Upper lobe of right lung (tissue), 1 donor: ENCODE results near the gene WWP2. TPM values are rescaled to one million over a fixed set of nuclear protein-coding genes. Genes with fewer than 3 reads are reported as not detected.
"Not testable (repeated sequence)": the region's sequence is repeated elsewhere in the genome, so short reads cannot be mapped to it uniquely, and the experiment has no call there.

Source experiments
- ATAC-seq: fragments of 200-7000 bp; cut with Tn5 transposase; one replicate; pipeline ENCODE4 v1.9.1; 2020; ENCODE audit warnings: mild to moderate bottlenecking, moderate library complexity
- DNase-seq: peaks from one replicate; pipeline ENCODE4 v3.0.0-alpha.2; 2020
- H3K27ac ChIP-seq: fragments of 200-600 bp; one replicate; pipeline ENCODE4 v1.8.0; 2022
- H3K27me3 ChIP-seq: fragments of 200-600 bp; one replicate; pipeline ENCODE4 v1.8.0; 2022; ENCODE audit warnings: mild to moderate bottlenecking
- H3K36me3 ChIP-seq: fragments of 200-600 bp; one replicate; pipeline ENCODE4 v1.8.0; 2022
- H3K4me1 ChIP-seq: fragments of 200-600 bp; one replicate; pipeline ENCODE4 v1.8.0; 2022
- H3K4me3 ChIP-seq: fragments of 200-600 bp; one replicate; pipeline ENCODE4 v1.8.0; 2022; ENCODE audit warnings: mild to moderate bottlenecking
- H3K9me3 ChIP-seq: fragments of 200-600 bp; one replicate; pipeline ENCODE4 v1.8.0; 2022
- intact Hi-C: fragments of 100-400 bp; cut with DNase I; formaldehyde crosslinking; loops from one replicate; pipeline ENCODE4 v1.11.0; 2022
- total RNA-seq: library from RNA; stranded (reverse); fragmentation: NEBNext Ultra II Directional; extraction: Animal tissue kit (Norgen Biotek cat#: 25700); gene quantifications from one replicate; pipeline ENCODE4 v1.2.1, GENCODE V29; 2021
- TF ChIP-seq, protein P1 (sequence below): fragments of 200-600 bp; IDR thresholded peaks from one replicate; pipeline ENCODE4 v1.8.0; 2022; ENCODE audit warnings: antibody characterized with exemption
- donor health status: DM: no; HTN: yes; CAD: no; lungs with severe emphysema.

Gene WWP2
- total RNA-seq, 1 donor from 2014 or later = 71.9 TPM

DNA sequence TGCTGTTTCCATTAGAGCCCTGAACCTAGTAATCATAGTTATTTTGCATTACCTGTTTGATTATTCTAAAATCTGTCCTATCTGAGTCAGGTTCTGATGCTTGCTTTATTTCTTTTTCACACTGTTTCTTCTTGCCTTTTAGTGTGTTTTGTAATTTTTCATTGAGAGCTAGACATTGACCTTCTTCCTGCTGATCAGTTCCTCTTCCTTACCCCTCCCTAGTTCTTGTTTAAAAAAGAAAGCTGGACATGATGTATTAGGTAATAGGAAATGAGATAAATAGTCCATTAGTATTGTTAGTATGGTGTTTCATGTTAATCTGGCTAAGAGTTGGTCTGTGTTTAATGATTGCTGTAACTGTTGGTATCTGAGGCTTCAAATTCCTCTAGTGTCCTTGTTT, 13.4 kb downstream of the WWP2 start:
- ATAC-seq (peak; percentile 40), DNase-seq (no peak)
- intact Hi-C loops = no loop called here
- Histone ChIP-seq H3K27ac (no peak overlapping the region), H3K36me3 (peaks cover 3% of the 10 kb centered on the region), H3K27me3 (no peaks in the 10 kb centered on the region), H3K4me1 (peaks cover 16% of the 10 kb centered on the region), H3K9me3 (no peaks in the 10 kb centered on the region), H3K4me3 (no peak overlapping the region)
- TF ChIP-seq, protein P1, sequence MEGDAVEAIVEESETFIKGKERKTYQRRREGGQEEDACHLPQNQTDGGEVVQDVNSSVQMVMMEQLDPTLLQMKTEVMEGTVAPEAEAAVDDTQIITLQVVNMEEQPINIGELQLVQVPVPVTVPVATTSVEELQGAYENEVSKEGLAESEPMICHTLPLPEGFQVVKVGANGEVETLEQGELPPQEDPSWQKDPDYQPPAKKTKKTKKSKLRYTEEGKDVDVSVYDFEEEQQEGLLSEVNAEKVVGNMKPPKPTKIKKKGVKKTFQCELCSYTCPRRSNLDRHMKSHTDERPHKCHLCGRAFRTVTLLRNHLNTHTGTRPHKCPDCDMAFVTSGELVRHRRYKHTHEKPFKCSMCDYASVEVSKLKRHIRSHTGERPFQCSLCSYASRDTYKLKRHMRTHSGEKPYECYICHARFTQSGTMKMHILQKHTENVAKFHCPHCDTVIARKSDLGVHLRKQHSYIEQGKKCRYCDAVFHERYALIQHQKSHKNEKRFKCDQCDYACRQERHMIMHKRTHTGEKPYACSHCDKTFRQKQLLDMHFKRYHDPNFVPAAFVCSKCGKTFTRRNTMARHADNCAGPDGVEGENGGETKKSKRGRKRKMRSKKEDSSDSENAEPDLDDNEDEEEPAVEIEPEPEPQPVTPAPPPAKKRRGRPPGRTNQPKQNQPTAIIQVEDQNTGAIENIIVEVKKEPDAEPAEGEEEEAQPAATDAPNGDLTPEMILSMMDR = no peak

- no peaks in the 10 kb centered on the region for H3K4me1 ChIP-seq
- intact Hi-C loops = no loop called here
- H3K36me3 ChIP-seq = peaks cover 16% of the 10 kb centered on the region
- no peaks in the 10 kb centered on the region for H3K9me3 ChIP-seq
- no peak overlapping the region for H3K27ac ChIP-seq
- TF ChIP-seq, protein P1 = no peak
- DNase-seq (no peak), ATAC-seq (no peak)
- H3K27me3 ChIP-seq = no peaks in the 10 kb centered on the region
- no peak overlapping the region for H3K4me3 ChIP-seq
These were observed 17.6 kb downstream of the WWP2 start for GRCh38 chr16:69779724-69780123.

DNA sequence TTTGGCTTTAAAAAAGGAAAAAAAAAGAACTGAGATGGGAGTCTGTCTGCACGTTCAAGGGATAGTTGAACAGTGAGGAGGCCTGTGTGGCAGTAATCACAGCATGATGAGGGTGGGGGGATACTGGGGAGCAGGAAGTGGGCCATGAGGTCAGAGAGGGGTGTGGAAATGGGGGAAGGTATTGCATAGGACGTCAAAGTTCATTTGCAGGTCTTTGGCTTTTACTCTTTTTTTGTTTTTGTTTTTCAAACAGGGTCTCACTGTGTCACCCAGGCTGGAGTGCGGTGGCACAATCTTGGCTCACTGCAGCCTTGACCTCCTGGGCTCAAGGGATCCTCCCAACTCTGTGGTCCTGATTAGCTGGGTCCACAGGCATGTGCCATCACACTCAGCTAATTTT, 19.0 kb downstream of the WWP2 start:
- intact Hi-C loops = no loop called here

GRCh38 chr16:69784586-69784985, 22.5 kb downstream of the WWP2 start:
- no peaks in the 10 kb centered on the region for H3K9me3 ChIP-seq
- DNase-seq = no peak
- TF ChIP-seq, protein P1 = no peak
- no peak for ATAC-seq
- no peaks in the 10 kb centered on the region for H3K27me3 ChIP-seq
- H3K4me1 ChIP-seq = no peaks in the 10 kb centered on the region
- no peak overlapping the region for H3K27ac ChIP-seq
- no peak overlapping the region for H3K4me3 ChIP-seq
- peaks cover 41% of the 10 kb centered on the region for H3K36me3 ChIP-seq
- intact Hi-C loops = no loop called here

More for the DNA sequence above, 19.0 kb downstream of the WWP2 start:
- Histone ChIP-seq H3K4me1 (no peaks in the 10 kb centered on the region), H3K27me3 (no peaks in the 10 kb centered on the region), H3K36me3 (peaks cover 17% of the 10 kb centered on the region), H3K27ac (no peak overlapping the region), H3K9me3 (no peaks in the 10 kb centered on the region), H3K4me3 (no peak overlapping the region)
- DNase-seq = no peak
- no peak for ATAC-seq
- TF ChIP-seq, protein P1 = no peak

GRCh38 chr16:69787883-69788282, 25.8 kb downstream of the WWP2 start:
- intact Hi-C loops = no loop called here
- no peaks in the 10 kb centered on the region for H3K27me3 ChIP-seq
- H3K36me3 ChIP-seq = peaks cover 41% of the 10 kb centered on the region
- H3K27ac ChIP-seq = no peak overlapping the region
- H3K9me3 ChIP-seq = no peaks in the 10 kb centered on the region
- no peaks in the 10 kb centered on the region for H3K4me1 ChIP-seq
- ATAC-seq = no peak
- peak; percentile 19 for DNase-seq
- no peak overlapping the region for H3K4me3 ChIP-seq
- TF ChIP-seq, protein P1 = no peak

GRCh38 chr16:69791391-69791847, 29.3 kb downstream of the WWP2 start:
- not testable (repeated sequence) for H3K4me1 ChIP-seq, H3K27me3 ChIP-seq, H3K4me3 ChIP-seq, ATAC-seq, H3K9me3 ChIP-seq, H3K27ac ChIP-seq
- peaks cover 28% of the 10 kb centered on the region for H3K36me3 ChIP-seq
- intact Hi-C loops = loop anchor here (10.0 kb wide), 1 partner anchor 143 kb away; no protein-coding TSS in a partner anchor
- DNase-seq = peak; percentile 11
